ENCODE results near the gene HSD17B13. TPM values are rescaled to one million over a fixed set of nuclear protein-coding genes. Genes with fewer than 3 reads are reported as not detected.
"Not testable (repeated sequence)": the region's sequence is repeated elsewhere in the genome, so short reads cannot be mapped to it uniquely, and the experiment has no call there.

Gene HSD17B13, protein sequence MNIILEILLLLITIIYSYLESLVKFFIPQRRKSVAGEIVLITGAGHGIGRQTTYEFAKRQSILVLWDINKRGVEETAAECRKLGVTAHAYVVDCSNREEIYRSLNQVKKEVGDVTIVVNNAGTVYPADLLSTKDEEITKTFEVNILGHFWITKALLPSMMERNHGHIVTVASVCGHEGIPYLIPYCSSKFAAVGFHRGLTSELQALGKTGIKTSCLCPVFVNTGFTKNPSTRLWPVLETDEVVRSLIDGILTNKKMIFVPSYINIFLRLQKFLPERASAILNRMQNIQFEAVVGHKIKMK
- polyA plus RNA-seq (2012; ENCODE audit: insufficient read depth, insufficient read length), result not detected

DNA sequence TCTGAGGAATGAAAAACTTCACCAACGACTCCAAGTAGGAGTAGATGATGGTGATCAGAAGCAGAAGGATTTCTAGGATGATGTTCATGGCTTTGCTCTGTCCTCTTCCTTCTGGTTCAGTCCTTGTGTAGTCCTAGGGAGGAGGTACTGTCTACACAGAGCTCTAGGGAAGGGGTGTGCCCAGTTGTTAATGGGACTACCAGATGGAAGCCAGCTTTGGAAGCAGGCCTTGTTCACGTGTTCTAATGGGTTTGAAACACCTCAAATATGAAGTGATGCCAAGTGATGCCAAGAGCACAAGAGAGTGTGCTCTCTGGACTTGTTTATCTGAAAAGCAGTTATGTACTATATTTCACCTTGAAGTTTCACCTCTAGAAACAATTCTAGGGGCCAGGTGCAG lies at the start of gene HSD17B13:
TSS of gene HSD17B13 (minus strand) at position 129 of the 400 bp plus-strand sequence. CDS start at position 88, 41 bp downstream.
- DNase-seq (ENCODE audit: low read depth, low spot score), result no peak
- no peak within 1 kb of the TSS for H3K4me3 ChIP-seq (ENCODE audit: low read length)

DNA sequence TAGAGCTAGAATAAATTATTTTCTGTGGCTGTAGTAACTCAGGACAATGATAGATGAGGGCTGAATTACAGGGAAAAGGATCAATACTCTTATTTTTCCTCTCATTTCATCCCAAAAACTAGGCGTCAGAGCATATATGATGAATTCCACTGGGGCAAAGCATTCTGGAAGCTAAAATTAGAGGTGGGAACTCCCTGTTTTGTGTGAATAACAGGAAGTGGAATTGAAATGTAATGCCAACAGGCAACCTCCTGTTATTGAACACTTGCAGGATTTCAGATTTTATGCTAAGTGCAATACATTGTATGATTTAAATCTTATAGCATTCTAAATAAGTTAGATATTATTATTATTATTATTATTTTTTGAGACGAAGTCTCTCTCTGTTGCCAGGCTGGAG lies 47.4 kb upstream of the HSD17B13 start:
- DNase-seq (ENCODE audit: low read depth, low spot score), result no peak
- no peak overlapping the region for H3K4me3 ChIP-seq (ENCODE audit: low read length)

GRCh38 chr4:87366521-87367162 lies 44.0 kb upstream of the HSD17B13 start:
- H3K4me3 ChIP-seq (ENCODE audit: low read length), result no peak overlapping the region
- no peak for DNase-seq (ENCODE audit: low read depth, low spot score)

- no peak overlapping the region for H3K4me3 ChIP-seq (ENCODE audit: low read length)
- DNase-seq (ENCODE audit: low read depth, low spot score), result no peak
Measured at GRCh38 chr4:87365348-87365747, 42.7 kb upstream of the HSD17B13 start.

DNA sequence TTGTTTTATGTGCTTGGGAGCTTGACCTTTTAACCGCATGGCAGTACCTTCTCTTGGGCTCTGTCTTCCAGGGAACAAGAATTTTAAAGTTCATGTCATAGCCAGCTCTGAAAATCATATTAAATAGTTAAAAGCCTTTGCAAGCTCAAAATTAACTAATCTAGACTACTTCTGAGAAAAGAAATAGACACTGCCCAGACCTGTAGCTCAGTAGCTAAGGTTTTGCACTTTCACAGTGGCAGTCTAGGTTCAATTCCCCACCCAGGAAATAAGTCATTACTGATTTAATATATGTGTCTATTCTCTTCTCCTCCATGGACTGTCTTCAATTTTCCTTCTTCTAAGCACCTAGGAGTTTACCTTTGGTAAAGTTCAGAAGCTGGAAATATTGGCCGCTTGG lies 40.9 kb upstream of the HSD17B13 start:
- H3K4me3 ChIP-seq (ENCODE audit: low read length), result no peak overlapping the region
- DNase-seq (ENCODE audit: low read depth, low spot score), result no peak

DNA sequence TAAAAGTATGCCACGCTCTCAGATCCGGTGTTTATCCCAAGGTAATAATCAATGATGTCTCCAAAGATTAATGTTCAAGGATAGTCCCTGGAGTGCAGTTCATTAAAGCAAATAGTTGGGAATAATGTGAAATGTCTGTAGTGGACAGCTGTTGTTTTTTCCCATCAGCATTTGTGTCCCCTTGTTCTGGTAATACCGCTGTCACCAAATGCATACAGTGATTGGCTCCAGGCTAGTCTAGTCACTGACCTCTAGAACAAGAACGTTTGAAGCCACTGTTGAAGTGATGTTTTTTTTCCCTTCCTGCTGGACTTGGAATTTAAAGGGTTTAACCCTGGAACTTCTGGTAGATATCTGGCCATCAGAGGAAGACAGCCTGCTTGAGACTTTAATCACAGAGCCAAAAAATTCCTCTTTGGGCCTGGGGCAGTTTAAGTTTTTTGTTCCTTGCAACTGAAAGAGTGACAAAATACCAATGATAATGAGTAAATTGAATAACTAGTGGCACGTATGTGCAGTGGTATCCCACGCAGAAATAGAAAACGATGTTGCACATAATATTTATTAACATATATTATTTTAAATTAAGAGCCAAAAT lies 37.8 kb upstream of the HSD17B13 start:
- H3K4me3 ChIP-seq (ENCODE audit: low read length), result no peak overlapping the region
- DNase-seq (ENCODE audit: low read depth, low spot score), result no peak

DNA sequence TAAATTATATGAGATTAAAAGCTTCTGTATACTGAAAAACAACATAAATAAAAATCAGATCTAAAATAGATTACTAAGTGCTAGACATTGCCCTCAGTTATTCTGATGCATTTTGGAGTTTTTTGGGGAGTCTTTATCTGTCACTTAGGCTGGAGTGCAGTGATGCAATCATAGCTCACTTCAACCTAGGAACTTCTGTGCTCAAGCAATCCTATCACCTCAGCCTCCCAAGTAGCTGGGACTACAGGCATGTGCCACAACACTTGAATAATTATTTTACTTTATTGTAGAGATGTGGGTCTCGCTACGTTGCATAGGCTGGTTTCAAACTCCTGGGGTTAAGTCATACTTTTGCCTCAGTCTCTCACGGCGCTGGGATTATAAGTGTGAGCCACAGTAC lies 36.6 kb upstream of the HSD17B13 start:
- H3K4me3 ChIP-seq (ENCODE audit: low read length), result no peak overlapping the region
- DNase-seq (ENCODE audit: low read depth, low spot score), result no peak

GRCh38 chr4:87356832-87357526 lies 34.3 kb upstream of the HSD17B13 start:
- H3K4me3 ChIP-seq (ENCODE audit: low read length), result no peak overlapping the region
- no peak for DNase-seq (ENCODE audit: low read depth, low spot score)

DNA sequence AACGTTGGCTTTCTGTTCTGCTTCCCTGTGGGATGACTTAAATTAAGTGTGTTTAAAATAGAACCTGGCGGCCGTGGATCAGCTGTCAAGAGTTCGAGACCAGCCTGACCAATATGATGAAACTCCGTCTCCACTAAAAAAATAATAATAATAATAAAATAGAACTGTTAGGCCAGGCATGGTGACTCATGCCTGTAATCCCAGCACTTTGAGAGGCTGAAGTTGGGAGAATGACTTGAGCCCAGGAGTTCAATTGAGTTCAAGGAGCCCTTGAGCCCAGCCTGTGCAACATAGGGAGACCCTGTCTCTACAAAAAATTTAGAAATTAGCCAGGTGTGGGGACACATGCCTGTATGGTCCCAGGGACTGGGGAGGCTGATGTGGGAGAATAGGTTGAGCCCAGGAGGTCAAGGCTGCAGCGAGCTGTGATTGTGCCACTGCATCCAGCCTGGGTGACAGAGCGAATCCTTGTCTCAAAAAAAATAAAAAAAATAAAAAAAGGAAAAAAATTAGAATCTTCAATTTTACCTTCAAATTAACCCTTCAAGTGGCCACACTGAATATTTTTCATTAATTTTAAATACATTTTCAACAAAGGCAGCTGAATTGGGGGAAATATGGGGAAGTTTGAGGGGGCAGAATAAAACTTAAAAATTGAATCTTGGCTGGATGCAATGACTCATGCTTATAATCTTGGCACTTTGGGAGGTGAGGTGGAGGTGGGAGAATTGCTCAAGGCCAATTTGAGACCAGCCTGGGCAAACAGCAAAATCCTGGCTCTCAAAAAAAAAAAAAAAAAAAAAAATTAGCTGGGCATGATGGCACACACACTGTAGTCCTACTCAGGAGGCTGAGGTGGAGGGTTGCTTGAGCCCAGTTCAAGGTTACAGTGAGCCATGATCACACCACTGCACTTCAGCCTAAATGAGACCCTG lies 31.8 kb upstream of the HSD17B13 start:
- no peak for DNase-seq (ENCODE audit: low read depth, low spot score)
- H3K4me3 ChIP-seq (ENCODE audit: low read length), result no peak overlapping the region

GRCh38 chr4:87353592-87353991 lies 30.9 kb upstream of the HSD17B13 start:
- no peak for DNase-seq (ENCODE audit: low read depth, low spot score)
- no peak overlapping the region for H3K4me3 ChIP-seq (ENCODE audit: low read length)

DNA sequence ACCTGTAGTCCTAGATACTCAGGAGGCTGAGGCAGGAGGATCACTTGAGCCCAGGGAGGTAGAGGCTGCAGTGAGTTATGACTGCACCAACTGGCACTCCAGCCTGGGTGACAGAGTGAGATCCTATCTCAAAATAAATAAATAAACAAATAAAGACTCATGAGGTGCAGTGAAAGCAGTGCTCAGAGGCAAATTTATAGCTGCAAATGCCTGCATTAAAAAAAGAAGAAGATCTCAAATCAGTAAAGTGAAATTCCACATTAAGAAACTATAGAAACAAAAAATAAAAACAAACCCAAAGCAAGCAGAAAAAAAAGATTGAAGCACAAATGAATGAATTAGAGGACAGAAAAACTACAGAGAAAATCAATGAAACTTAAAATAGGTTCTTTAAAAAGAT lies 22.5 kb upstream of the HSD17B13 start:
- DNase-seq (ENCODE audit: low read depth, low spot score), result no peak

GRCh38 chr4:87342872-87343271 lies 20.2 kb upstream of the HSD17B13 start:
- DNase-seq (ENCODE audit: low read depth, low spot score), result no peak
- H3K4me3 ChIP-seq (ENCODE audit: low read length), result no peak overlapping the region

More for the DNA sequence above, 22.5 kb upstream of the HSD17B13 start:
- H3K4me3 ChIP-seq (ENCODE audit: low read length), result no peak overlapping the region

DNA sequence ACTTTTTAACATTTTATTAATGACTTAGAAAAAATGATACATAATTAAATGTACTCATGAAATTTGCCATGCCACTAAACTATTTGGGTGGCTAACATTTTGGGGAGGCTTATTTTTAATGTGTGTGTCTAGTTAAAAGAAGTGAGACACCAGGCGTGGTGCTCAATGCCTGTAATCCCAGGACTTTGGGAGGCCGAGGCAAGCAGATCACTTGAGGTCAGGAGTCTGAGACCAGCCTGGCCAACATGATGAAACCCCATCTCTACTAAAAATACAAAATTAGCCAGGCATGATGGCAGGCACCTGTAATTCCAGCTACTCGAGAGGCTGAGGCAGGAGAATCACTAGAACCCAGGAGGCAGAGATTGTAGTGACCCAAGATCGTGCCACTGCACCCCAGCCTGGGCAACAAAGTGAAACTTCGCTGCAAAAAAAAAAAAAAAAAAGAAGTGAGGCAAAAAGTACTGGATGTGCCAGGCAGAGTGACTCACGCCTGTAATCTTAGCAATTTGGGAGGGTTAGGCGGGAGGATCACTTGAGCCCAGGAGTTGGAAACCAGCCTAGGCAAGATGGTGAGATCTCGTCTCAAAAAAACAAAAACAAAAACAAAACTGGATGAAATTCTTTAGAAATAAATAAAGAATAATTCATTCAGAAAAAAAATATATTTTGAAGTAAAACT lies 19.4 kb upstream of the HSD17B13 start:
- not testable (repeated sequence) for DNase-seq (ENCODE audit: low read depth, low spot score); H3K4me3 ChIP-seq (ENCODE audit: low read length)

GRCh38 chr4:87339440-87339839 lies 16.8 kb upstream of the HSD17B13 start:
- H3K4me3 ChIP-seq (ENCODE audit: low read length), result no peak overlapping the region
- no peak for DNase-seq (ENCODE audit: low read depth, low spot score)

- DNase-seq (ENCODE audit: low read depth, low spot score), result no peak
- no peak overlapping the region for H3K4me3 ChIP-seq (ENCODE audit: low read length)
Measured at GRCh38 chr4:87337361-87337760, 14.7 kb upstream of the HSD17B13 start.

DNA sequence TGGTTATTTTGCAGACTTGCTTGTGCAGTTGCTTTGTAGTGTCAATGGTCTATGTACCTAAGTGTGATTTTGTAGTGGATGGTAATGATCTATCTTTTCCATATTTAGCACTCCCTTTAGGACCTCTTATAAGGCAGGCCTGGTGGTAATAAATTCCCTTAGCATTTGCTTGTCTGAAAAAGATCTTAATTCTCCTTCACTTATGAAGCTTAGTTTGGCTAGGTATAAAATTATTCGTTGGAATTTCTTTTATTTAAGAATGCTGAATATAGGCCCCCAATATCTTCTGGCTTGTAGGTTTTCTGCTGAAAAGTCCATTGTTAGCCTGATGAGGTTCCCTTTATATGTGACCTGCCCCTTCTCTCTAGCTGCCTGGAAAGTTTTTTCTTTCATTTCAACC lies 10.6 kb upstream of the HSD17B13 start:
- H3K4me3 ChIP-seq (ENCODE audit: low read length), result no peak overlapping the region
- no peak for DNase-seq (ENCODE audit: low read depth, low spot score)

DNA sequence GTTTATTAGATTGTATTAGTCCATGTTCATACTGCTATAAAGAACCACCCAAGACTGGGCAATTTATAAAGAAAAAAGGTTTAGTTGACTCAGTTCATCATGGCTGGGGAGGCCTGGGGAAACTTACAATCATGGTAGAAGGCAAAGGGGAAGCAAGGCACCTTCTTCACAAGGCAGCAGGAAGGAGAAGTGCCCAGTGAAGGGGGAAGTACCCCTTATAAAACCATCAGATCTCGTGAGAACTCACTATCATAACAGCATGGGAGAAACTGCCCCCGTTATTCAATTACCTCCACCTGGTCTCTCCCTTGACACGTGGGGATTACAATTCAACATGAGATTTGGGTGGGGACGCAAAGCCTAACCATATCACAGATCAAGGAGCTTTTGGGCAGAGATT lies 8.1 kb upstream of the HSD17B13 start:
- DNase-seq (ENCODE audit: low read depth, low spot score), result no peak
- H3K4me3 ChIP-seq (ENCODE audit: low read length), result no peak overlapping the region

DNA sequence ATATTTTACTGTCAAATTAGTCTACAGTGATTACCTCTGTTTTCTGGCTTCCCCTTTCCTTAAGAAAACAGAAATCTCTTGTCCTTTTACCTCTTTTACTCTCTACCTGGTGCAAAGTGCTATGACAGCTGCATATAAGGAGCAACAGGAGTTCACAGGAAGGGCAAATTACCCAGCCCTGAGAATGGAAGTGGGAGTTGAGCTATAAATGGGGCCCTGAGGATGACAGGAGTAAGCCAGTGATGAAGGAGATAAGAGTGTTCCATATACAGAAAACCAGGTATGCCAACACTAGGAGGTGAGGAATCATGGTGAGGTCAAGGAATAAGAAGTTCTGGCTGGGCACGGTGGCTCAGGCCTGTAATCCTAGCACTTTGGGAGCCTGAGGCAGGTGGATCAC lies 4.5 kb upstream of the HSD17B13 start:
- no peak overlapping the region for H3K4me3 ChIP-seq (ENCODE audit: low read length)
- no peak for DNase-seq (ENCODE audit: low read depth, low spot score)
